GM12878 (cell line): ENCODE data around the gene NUBP1. TPM values are rescaled to one million over a fixed set of nuclear protein-coding genes. Genes with fewer than 3 reads are reported as not detected.
A peak's percentile ranks its signal among the peaks of the same experiment; 100 is the strongest.

Experiments used
- CEBPB ChIP-seq, 2 experiments: fragments of 150-350 bp in 1 of 2; IDR thresholded peaks; 2 replicates each; pipeline ENCODE4 v1.6.1; 2012 to 2014; ENCODE audit warnings: low read depth in 2 of 2, low read length in 2 of 2, borderline replicate concordance in 1 of 2, inconsistent platforms in 1 of 2
- CHD1 ChIP-seq: IDR thresholded peaks from 2 replicates; pipeline ENCODE4 v1.6.1; 2012; ENCODE audit warnings: low read depth, low read length, improper control_type of control experiment
- CTCF ChIP-seq, 3 experiments: IDR thresholded peaks in 2 of 3; conservative IDR thresholded peaks in 1 of 3; 2 replicates each; pipeline ENCODE4 v1.5.1; 2011; ENCODE audit warnings: low read depth in 3 of 3, low read length in 3 of 3, mild to moderate bottlenecking in 3 of 3, control low read depth in 2 of 3, moderate library complexity in 2 of 3, inconsistent platforms in 1 of 3, mixed read lengths in 1 of 3; ENCODE audit not compliant: control insufficient read depth in 2 of 3, insufficient read depth in 1 of 3; ENCODE audit errors: extremely low read depth in 1 of 3
- E4F1 ChIP-seq: fragments of 450-650 bp; IDR thresholded peaks from 2 replicates; pipeline ENCODE4 v1.6.1; 2018; ENCODE audit warnings: borderline replicate concordance, mild to moderate bottlenecking; ENCODE audit not compliant: partially characterized antibody
- FOXM1 ChIP-seq: IDR thresholded peaks from 2 replicates; pipeline ENCODE4 v1.6.1; 2012; ENCODE audit warnings: low read depth, mild to moderate bottlenecking, inconsistent platforms, low read length, moderate library complexity
- HCFC1 ChIP-seq: fragments of 150-350 bp; IDR thresholded peaks from 2 replicates; pipeline ENCODE4 v1.6.1; 2014; ENCODE audit warnings: low read length
- MAX ChIP-seq: IDR thresholded peaks from 2 replicates; pipeline ENCODE4 v1.6.1; 2012; ENCODE audit warnings: low read depth, low read length, improper control_type of control experiment
- MEF2B ChIP-seq: fragments of 450-650 bp; IDR thresholded peaks from 2 replicates; pipeline ENCODE4 v1.6.1; 2018; ENCODE audit warnings: mild to moderate bottlenecking, moderate library complexity; ENCODE audit not compliant: partially characterized antibody, poor library complexity, severe bottlenecking
- PAX5 ChIP-seq: IDR thresholded peaks from 2 replicates; pipeline ENCODE4 v1.6.1; 2011; ENCODE audit warnings: low read depth, low read length, borderline replicate concordance
- POLR2AphosphoS2 ChIP-seq: IDR thresholded peaks from 2 replicates; pipeline ENCODE4 v1.6.1; 2011; ENCODE audit warnings: low read depth, mild to moderate bottlenecking, low read length, improper control_type of control experiment, moderate library complexity
- RAD51 ChIP-seq: fragments of 450-650 bp; IDR thresholded peaks from 2 replicates; pipeline ENCODE4 v1.6.1; 2016; ENCODE audit warnings: moderate library complexity, mild to moderate bottlenecking, inconsistent platforms
- REST ChIP-seq: IDR thresholded peaks from 2 replicates; pipeline ENCODE4 v1.6.1; 2012; ENCODE audit warnings: mild to moderate bottlenecking, low read depth, low read length
- RFX5 ChIP-seq: IDR thresholded peaks from 2 replicates; pipeline ENCODE4 v1.6.1; 2011; ENCODE audit warnings: low read depth, low read length, improper control_type of control experiment
- SMAD5 ChIP-seq: IDR thresholded peaks from 2 replicates; pipeline ENCODE4 v1.6.1; 2016; ENCODE audit warnings: antibody characterized with exemption, low read depth
- TAF1 ChIP-seq: IDR thresholded peaks from 2 replicates; pipeline ENCODE4 v1.6.1; 2011; ENCODE audit warnings: mild to moderate bottlenecking, low read depth, low read length, borderline replicate concordance
- TCF12 ChIP-seq: IDR thresholded peaks from 2 replicates; pipeline ENCODE4 v1.6.1; 2011; ENCODE audit warnings: low read depth, mild to moderate bottlenecking, low read length
- polyA plus RNA-seq, 11 experiments: library from polyadenylated mRNA; depleted of rRNA in 4 of 11; unstranded in 6 of 11; stranded (reverse) in 5 of 11; fragments of >200 nt; fragmentation: Nextera tagmentation in 4 of 11; fragmentation: Illumina TruSeq in 1 of 11; extraction: Ambion mirVana in 4 of 11; extraction: Trizol in 1 of 11; gene quantifications; 1 replicate in 1 of 11; 2 replicates in 10 of 11; pipeline versions ENCODE4 v1.2.1 to v1.2.3, GENCODE V29; 2011 to 2016; ENCODE audit warnings: inconsistent platforms in 2 of 11, missing spikeins in 2 of 11, low read depth in 1 of 11
- total RNA-seq, 4 experiments: library from RNA; depleted of rRNA in 3 of 4; stranded (reverse); fragments of >200 nt in 3 of 4; fragmentation: Illumina TruSeq in 1 of 4; extraction: Trizol in 1 of 4; gene quantifications; 2 replicates each; pipeline versions ENCODE4 v1.2.1 to v1.2.3, GENCODE V29; 2013 to 2021
- TF ChIP-seq, protein P1 (sequence below): fragments of 450-650 bp; formaldehyde crosslinking; IDR thresholded peaks from 2 replicates; pipeline ENCODE4 v1.4.0; 2022; ENCODE audit warnings: mild to moderate bottlenecking, moderate library complexity

Gene NUBP1
- total and polyA plus RNA-seq, 10 of the 15 experiments (the other 5 are each of a cell fraction or from before 2014, with no cell fraction given) = 31.0 to 74.9 (median 58.3) TPM

GRCh38 chr16:10752843-10753523 is 9.3 kb downstream of the NUBP1 start (continued):
- TF ChIP-seq, protein P1, sequence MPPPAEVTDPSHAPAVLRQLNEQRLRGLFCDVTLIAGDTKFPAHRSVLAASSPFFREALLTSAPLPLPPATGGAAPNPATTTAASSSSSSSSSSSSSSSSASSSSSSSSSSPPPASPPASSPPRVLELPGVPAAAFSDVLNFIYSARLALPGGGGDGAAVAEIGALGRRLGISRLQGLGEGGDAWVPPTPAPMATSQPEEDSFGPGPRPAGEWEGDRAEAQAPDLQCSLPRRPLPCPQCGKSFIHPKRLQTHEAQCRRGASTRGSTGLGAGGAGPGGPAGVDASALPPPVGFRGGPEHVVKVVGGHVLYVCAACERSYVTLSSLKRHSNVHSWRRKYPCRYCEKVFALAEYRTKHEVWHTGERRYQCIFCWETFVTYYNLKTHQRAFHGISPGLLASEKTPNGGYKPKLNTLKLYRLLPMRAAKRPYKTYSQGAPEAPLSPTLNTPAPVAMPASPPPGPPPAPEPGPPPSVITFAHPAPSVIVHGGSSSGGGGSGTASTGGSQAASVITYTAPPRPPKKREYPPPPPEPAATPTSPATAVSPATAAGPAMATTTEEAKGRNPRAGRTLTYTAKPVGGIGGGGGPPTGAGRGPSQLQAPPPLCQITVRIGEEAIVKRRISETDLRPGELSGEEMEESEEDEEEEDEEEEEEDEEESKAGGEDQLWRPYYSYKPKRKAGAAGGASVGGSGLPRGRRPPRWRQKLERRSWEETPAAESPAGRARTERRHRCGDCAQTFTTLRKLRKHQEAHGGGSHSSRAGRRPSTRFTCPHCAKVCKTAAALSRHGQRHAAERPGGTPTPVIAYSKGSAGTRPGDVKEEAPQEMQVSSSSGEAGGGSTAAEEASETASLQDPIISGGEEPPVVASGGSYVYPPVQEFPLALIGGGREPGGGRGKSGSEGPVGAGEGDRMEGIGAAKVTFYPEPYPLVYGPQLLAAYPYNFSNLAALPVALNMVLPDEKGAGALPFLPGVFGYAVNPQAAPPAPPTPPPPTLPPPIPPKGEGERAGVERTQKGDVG (CRISPR knock-in tag) = no peak
- TF ChIP-seq MEF2B (peak; percentile 95), MAX (no peak), POLR2AphosphoS2 (no peak), REST (no peak), RAD51 (no peak), HCFC1 (no peak), TCF12 (no peak; the same call in 1 of the 2 replicates), SMAD5 (no peak), CHD1 (no peak), E4F1 (no peak), CEBPB (IDR thresholded peaks at IDR 0.05; ENCODE audit: borderline replicate concordance in 1 of 2, low read depth in 2 of 2, low read length in 2 of 2) (no peak), TAF1 (no peak), FOXM1 (no peak; the same call in 1 of the 2 replicates), PAX5 (peak; percentile 70; the same call in 1 of the 2 replicates), RFX5 (no peak), CTCF (IDR thresholded peaks at IDR 0.05 in 2 of 3, conservative IDR thresholded peaks at IDR 0.05 in 1 of 3; ENCODE audit: control insufficient read depth in 2 of 3, extremely low read depth in 1 of 3, insufficient read depth in 1 of 3, low read depth in 3 of 3, low read length in 3 of 3) (no peak)
